SK-N-SH (cell line): ENCODE data around the gene SALL3. TPM values are rescaled to one million over a fixed set of nuclear protein-coding genes. Genes with fewer than 3 reads are reported as not detected.

Source experiments
- CTCF ChIA-PET: fragments of 300-600, 350-600 bp; formaldehyde crosslinking; extraction: SDS; loops from one replicate; lab custom pipeline; 2021; lab: Yijun Ruan, JAX
- POLR2A ChIA-PET: fragments of 350-600 bp; sonication (Branson Sonifier 250); formaldehyde crosslinking; extraction: SDS; loops from one replicate; lab custom pipeline; 2020; ENCODE audit warnings: antibody characterized with exemption, inconsistent platforms; lab: Yijun Ruan, JAX
- DNase-seq: peaks from one replicate; pipeline ENCODE4 v3.0.0; 2012
- H2AFZ ChIP-seq: fragments of 200-600 bp; sonication (generic); 2 replicates; pipeline ENCODE4 v1.8.1; 2016; ENCODE audit warnings: antibody characterized with exemption, mild to moderate bottlenecking, low read depth
- H3F3A ChIP-seq: fragments of 200-600 bp; sonication (generic); replicated peaks from 2 replicates; pipeline ENCODE3; 2016; ENCODE audit warnings: antibody characterized with exemption, mild to moderate bottlenecking; ENCODE audit not compliant: insufficient read depth
- H3K27ac ChIP-seq, 2 experiments: fragments of 200-500 bp in 1 of 2; fragments of 200-600 bp in 1 of 2; sonication (Bioruptor generic) in 1 of 2; sonication (generic), shearing (Covaris generic) in 1 of 2; 2 replicates each; pipeline versions ENCODE4 v1.5.1 to v1.6.1; 2014 to 2016; ENCODE audit warnings: low read depth in 2 of 2, inconsistent platforms in 1 of 2, low read length in 1 of 2, mild to moderate bottlenecking in 1 of 2, mixed read lengths in 1 of 2
- H3K27me3 ChIP-seq: fragments of 200-600 bp; sonication (generic), shearing (Covaris generic); 2 replicates; pipeline ENCODE4 v1.6.1; 2016; ENCODE audit warnings: mixed run types; ENCODE audit not compliant: insufficient read depth
- H3K36me3 ChIP-seq, 2 experiments: fragments of 200-500 bp in 1 of 2; fragments of 200-600 bp in 1 of 2; sonication (Bioruptor generic) in 1 of 2; sonication (generic) in 1 of 2; replicated peaks in 1 of 2; 2 replicates each; pipeline versions ENCODE3 to v1.5.1; 2014 to 2016; ENCODE audit warnings: low read length in 1 of 2, mild to moderate bottlenecking in 1 of 2; ENCODE audit not compliant: insufficient read depth in 2 of 2, control insufficient read depth in 1 of 2
- H3K4me1 ChIP-seq, 2 experiments: fragments of 200-500 bp in 1 of 2; fragments of 200-600 bp in 1 of 2; sonication (Bioruptor generic) in 1 of 2; sonication (generic), shearing (Covaris generic) in 1 of 2; 2 replicates each; pipeline versions ENCODE4 v1.5.1 to v1.6.1; 2014 to 2016; ENCODE audit warnings: low read depth in 1 of 2, low read length in 1 of 2, mixed run types in 1 of 2; ENCODE audit not compliant: insufficient read depth in 2 of 2, control insufficient read depth in 1 of 2
- H3K4me2 ChIP-seq: fragments of 200-600 bp; sonication (generic), shearing (Covaris generic); 2 replicates; pipeline ENCODE4 v1.6.1; 2017; ENCODE audit warnings: mixed run types
- H3K4me3 ChIP-seq, 2 experiments: fragments of 200-500 bp in 1 of 2; fragments of 200-600 bp in 1 of 2; sonication (Bioruptor generic) in 1 of 2; sonication (generic), shearing (Covaris generic) in 1 of 2; 2 replicates each; pipeline versions ENCODE4 v1.5.1 to v1.8.1; 2014 to 2016; ENCODE audit warnings: low read depth in 2 of 2, inconsistent platforms in 1 of 2, low read length in 1 of 2, mild to moderate bottlenecking in 1 of 2, mixed read lengths in 1 of 2, moderate library complexity in 1 of 2
- H3K79me2 ChIP-seq: fragments of 200-600 bp; sonication (generic); 2 replicates; pipeline ENCODE4 v1.8.1; 2017; ENCODE audit warnings: mild to moderate bottlenecking; ENCODE audit not compliant: insufficient read depth
- H3K9ac ChIP-seq: fragments of 200-600 bp; sonication (generic); 2 replicates; pipeline ENCODE4 v1.6.1; 2017; ENCODE audit warnings: mixed run types
- H3K9me2 ChIP-seq: fragments of 200-600 bp; sonication (generic); 2 replicates; pipeline ENCODE4 v1.6.1; 2017; ENCODE audit warnings: mixed run types
- H3K9me3 ChIP-seq: fragments of 200-600 bp; sonication (generic); 2 replicates; pipeline ENCODE4 v1.6.1; 2017; ENCODE audit warnings: mixed run types, mild to moderate bottlenecking, moderate library complexity
- H4K20me1 ChIP-seq: fragments of 200-600 bp; sonication (generic); 2 replicates; pipeline ENCODE4 v1.6.1; 2017; ENCODE audit warnings: mild to moderate bottlenecking, mixed run types; ENCODE audit not compliant: insufficient read depth
- ELF1 ChIP-seq: IDR thresholded peaks from 2 replicates; pipeline ENCODE4 v1.4.0; 2012
- EP300 ChIP-seq, 2 experiments: IDR thresholded peaks; 2 replicates each; pipeline versions ENCODE4 v1.4.0 to v1.6.1; 2012; ENCODE audit warnings: borderline replicate concordance in 1 of 2, low read depth in 1 of 2, low read length in 1 of 2
- FOXJ3 ChIP-seq: sonication (generic); formaldehyde crosslinking; IDR thresholded peaks from 2 replicates; pipeline ENCODE4 v1.5.1; 2020; ENCODE audit warnings: mild to moderate bottlenecking, missing genetic modification reagents
- GATA2 ChIP-seq: sonication (generic); formaldehyde crosslinking; IDR thresholded peaks from 2 replicates; pipeline ENCODE4 v1.5.0; 2020; ENCODE audit warnings: mild to moderate bottlenecking, missing genetic modification reagents
- JUND ChIP-seq: IDR thresholded peaks from 2 replicates; pipeline ENCODE4 v1.4.0; 2012
- MEF2A ChIP-seq: IDR thresholded peaks from 2 replicates; pipeline ENCODE4 v1.4.0; 2012; ENCODE audit warnings: low read depth, borderline replicate concordance
- NFIC ChIP-seq: IDR thresholded peaks from 2 replicates; pipeline ENCODE4 v1.4.0; 2012; ENCODE audit warnings: borderline replicate concordance
- NRF1 ChIP-seq: IDR thresholded peaks from 2 replicates; pipeline ENCODE4 v1.6.1; 2012; ENCODE audit warnings: low read depth, mild to moderate bottlenecking, low read length
- POLR2AphosphoS5 ChIP-seq: IDR thresholded peaks from 2 replicates; pipeline ENCODE4 v1.6.1; 2012; ENCODE audit warnings: low read depth, low read length
- RCOR1 ChIP-seq: fragments of 150-350 bp; IDR thresholded peaks from 2 replicates; pipeline ENCODE4 v1.6.1; 2017; ENCODE audit warnings: antibody characterized with exemption, low read length
- RFX5 ChIP-seq: IDR thresholded peaks from 2 replicates; pipeline ENCODE4 v1.6.1; 2012; ENCODE audit warnings: mild to moderate bottlenecking, improper control_type of control experiment, low read length
- RXRA ChIP-seq: IDR thresholded peaks from 2 replicates; pipeline ENCODE4 v1.4.0; 2012; ENCODE audit warnings: low read depth, mild to moderate bottlenecking, borderline replicate concordance
- SIN3A ChIP-seq: IDR thresholded peaks from 2 replicates; pipeline ENCODE4 v1.6.1; 2012; ENCODE audit warnings: low read depth, mild to moderate bottlenecking, low read length, moderate library complexity, borderline replicate concordance
- TAF1 ChIP-seq: IDR thresholded peaks from 2 replicates; pipeline ENCODE4 v1.6.1; 2012; ENCODE audit warnings: low read depth, mild to moderate bottlenecking, low read length, moderate library complexity, borderline replicate concordance
- TCF12 ChIP-seq: IDR thresholded peaks from 2 replicates; pipeline ENCODE4 v1.4.0; 2012
- YY1 ChIP-seq: IDR thresholded peaks from 2 replicates; pipeline ENCODE4 v1.4.0; 2012; ENCODE audit warnings: low read depth, mild to moderate bottlenecking
- WGBS: methylation state at CpG from one replicate; pipeline ENCODE4 v1.1.6; 2017; ENCODE audit warnings: low lambda C conversion rate; 5-methylcytosine and 5-hydroxymethylcytosine counted together
- polyA plus RNA-seq, 3 experiments: library from polyadenylated mRNA; depleted of rRNA; stranded (reverse); fragments of >200 nt; gene quantifications; 2 replicates each; pipeline ENCODE4 v1.2.3, GENCODE V29; 2012
- TF ChIP-seq, protein P1 (sequence below): fragments of 200-600 bp; sonication (generic); IDR thresholded peaks from 2 replicates; pipeline ENCODE4 v1.6.1; 2017; ENCODE audit warnings: antibody characterized with exemption, mild to moderate bottlenecking, moderate library complexity
- TF ChIP-seq, protein P2 (sequence below): IDR thresholded peaks from 2 replicates; pipeline ENCODE4; 2012
- TF ChIP-seq, protein P3 (sequence below): fragments of 150-350 bp; IDR thresholded peaks from 2 replicates; pipeline ENCODE4 v1.6.1; 2017; ENCODE audit warnings: antibody characterized with exemption, low read length, low read depth, borderline replicate concordance
- TF ChIP-seq, protein P4 (sequence below): IDR thresholded peaks from 2 replicates; pipeline ENCODE4 v1.4.0; 2012; ENCODE audit warnings: low read depth, borderline replicate concordance
- TF ChIP-seq, protein P5 (sequence below): IDR thresholded peaks from 2 replicates; pipeline ENCODE4 v1.4.0; 2012; ENCODE audit warnings: low read depth
- TF ChIP-seq, protein P6 (sequence below): fragments of 150-350 bp; IDR thresholded peaks from 2 replicates; pipeline ENCODE4 v1.6.1; 2016; ENCODE audit warnings: mild to moderate bottlenecking, low read depth, low read length

Gene SALL3
- polyA plus RNA-seq, 1 of the 3 experiments (the other 2 are of a cell fraction): not detected

DNA sequence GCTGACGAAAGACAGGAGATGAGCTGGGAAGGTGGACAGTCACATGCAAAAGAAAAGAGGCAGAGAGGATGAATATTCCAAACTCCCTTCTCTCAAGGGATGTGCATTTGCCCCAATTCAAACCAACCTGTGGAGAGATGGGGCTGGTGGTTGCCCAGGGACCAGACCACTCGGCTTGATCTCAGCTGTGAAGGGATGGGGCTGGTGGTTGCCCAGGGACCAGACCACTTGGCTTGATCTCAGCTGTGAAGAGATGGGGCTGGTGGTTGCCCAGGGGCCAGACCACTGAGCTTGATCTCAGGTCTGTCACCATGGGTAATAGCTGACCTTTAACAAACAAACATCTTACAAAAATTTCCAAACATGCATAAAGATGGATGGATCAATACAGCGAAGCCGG lies 42.5 kb upstream of the SALL3 start (continued):
- TF ChIP-seq, protein P1, sequence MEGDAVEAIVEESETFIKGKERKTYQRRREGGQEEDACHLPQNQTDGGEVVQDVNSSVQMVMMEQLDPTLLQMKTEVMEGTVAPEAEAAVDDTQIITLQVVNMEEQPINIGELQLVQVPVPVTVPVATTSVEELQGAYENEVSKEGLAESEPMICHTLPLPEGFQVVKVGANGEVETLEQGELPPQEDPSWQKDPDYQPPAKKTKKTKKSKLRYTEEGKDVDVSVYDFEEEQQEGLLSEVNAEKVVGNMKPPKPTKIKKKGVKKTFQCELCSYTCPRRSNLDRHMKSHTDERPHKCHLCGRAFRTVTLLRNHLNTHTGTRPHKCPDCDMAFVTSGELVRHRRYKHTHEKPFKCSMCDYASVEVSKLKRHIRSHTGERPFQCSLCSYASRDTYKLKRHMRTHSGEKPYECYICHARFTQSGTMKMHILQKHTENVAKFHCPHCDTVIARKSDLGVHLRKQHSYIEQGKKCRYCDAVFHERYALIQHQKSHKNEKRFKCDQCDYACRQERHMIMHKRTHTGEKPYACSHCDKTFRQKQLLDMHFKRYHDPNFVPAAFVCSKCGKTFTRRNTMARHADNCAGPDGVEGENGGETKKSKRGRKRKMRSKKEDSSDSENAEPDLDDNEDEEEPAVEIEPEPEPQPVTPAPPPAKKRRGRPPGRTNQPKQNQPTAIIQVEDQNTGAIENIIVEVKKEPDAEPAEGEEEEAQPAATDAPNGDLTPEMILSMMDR: no peak
- TF ChIP-seq, protein P2, sequence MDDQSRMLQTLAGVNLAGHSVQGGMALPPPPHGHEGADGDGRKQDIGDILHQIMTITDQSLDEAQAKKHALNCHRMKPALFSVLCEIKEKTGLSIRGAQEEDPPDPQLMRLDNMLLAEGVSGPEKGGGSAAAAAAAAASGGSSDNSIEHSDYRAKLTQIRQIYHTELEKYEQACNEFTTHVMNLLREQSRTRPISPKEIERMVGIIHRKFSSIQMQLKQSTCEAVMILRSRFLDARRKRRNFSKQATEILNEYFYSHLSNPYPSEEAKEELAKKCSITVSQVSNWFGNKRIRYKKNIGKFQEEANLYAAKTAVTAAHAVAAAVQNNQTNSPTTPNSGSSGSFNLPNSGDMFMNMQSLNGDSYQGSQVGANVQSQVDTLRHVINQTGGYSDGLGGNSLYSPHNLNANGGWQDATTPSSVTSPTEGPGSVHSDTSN: no peak
- TF ChIP-seq NFIC (no peak), JUND (no peak), MEF2A (no peak), RCOR1 (no peak), TCF12 (no peak), EP300 (IDR thresholded peaks at IDR 0.05; ENCODE audit: borderline replicate concordance in 1 of 2, low read depth in 1 of 2, low read length in 1 of 2) (no peak)
- TF ChIP-seq, protein P3, sequence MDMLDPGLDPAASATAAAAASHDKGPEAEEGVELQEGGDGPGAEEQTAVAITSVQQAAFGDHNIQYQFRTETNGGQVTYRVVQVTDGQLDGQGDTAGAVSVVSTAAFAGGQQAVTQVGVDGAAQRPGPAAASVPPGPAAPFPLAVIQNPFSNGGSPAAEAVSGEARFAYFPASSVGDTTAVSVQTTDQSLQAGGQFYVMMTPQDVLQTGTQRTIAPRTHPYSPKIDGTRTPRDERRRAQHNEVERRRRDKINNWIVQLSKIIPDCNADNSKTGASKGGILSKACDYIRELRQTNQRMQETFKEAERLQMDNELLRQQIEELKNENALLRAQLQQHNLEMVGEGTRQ: no peak

DNA sequence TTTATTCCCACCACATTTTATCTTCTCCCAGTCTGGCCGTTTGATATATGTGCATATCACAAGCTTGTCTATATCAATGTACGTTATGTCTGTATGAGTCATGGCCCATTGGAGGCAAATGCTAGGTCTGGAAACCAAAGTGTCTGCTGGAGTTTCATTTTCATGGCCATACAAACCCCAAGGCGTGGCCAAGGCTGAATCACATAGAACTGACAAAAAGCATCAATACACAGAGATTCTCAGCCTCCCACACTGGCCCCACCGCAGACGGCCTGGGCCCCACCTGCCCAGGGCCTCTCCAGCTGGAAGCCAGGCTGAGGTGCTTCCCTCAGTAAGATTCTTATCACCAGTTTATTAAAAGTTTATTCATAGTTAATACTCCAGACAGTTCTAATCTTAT lies 40.5 kb upstream of the SALL3 start:
- no peak overlapping the region for H3K9ac ChIP-seq
- ChIA-PET CTCF (no interaction called here), POLR2A (no interaction called here)
- H3F3A ChIP-seq: no peaks in the 10 kb centered on the region
- H3K4me2 ChIP-seq: no peak overlapping the region
- no peak for DNase-seq
- H3K9me2 ChIP-seq: no peaks in the 10 kb centered on the region
- H3K4me3 ChIP-seq: no peak overlapping the region
- H4K20me1 ChIP-seq: no peaks in the 10 kb centered on the region
- TF ChIP-seq SIN3A: no peak
- no peaks in the 10 kb centered on the region for H3K36me3 ChIP-seq
- no peaks in the 10 kb centered on the region for H3K79me2 ChIP-seq
- H2AFZ ChIP-seq: no peak overlapping the region
- no peaks in the 10 kb centered on the region for H3K9me3 ChIP-seq
- WGBS: 4% methylated on average over 5 of the region's 5 CpGs
- H3K4me1 ChIP-seq: no peaks in the 10 kb centered on the region
- H3K27me3 ChIP-seq: peaks cover 64% of the 10 kb centered on the region
- no peak overlapping the region for H3K27ac ChIP-seq

DNA sequence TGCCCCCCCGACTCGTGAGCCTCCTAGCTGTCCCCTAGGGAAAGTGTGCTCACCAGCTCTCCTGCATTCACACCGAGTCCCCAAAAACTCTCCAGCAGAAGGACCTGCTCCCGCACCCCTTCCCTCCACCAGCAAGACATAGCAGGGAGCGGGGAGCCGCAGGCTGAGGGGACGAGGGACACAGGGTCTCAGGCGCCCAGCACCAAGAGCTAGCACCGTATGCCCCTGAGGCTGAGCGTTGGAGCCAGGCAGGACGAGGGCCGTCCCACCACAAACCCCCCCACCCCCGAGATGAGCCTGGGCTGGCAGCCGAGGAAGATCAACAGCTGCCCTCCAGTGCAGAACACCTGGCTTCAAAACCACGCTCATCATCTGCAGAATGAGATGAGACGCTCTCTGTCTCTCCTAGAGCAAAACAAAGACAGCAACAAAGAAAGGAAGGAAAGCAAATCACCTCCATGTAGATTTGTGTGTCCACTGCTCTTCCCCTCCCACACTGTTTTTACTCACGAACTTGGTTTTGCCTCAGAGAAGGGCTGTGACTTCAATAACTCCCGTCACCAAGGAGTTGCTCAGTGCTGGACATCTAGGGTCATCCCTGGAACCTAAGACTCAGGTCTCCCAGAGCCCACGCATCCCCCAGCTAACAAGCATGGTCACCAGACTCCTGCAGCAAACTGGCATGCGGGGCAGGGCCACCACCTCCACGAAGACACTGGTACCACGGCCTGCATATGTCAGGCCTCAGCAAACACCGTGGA lies 39.7 kb upstream of the SALL3 start:
- no peak for DNase-seq
- Histone ChIP-seq H3K27me3 (peaks cover 61% of the 10 kb centered on the region), H3K4me3 (no peak overlapping the region), H3K9ac (no peak overlapping the region), H3K27ac (no peak overlapping the region), H2AFZ (no peak overlapping the region), H3K79me2 (no peaks in the 10 kb centered on the region), H3F3A (no peaks in the 10 kb centered on the region), H3K4me1 (no peaks in the 10 kb centered on the region), H3K36me3 (no peaks in the 10 kb centered on the region), H3K9me2 (no peaks in the 10 kb centered on the region), H3K4me2 (no peak overlapping the region), H4K20me1 (no peaks in the 10 kb centered on the region), H3K9me3 (no peaks in the 10 kb centered on the region)
- ChIA-PET POLR2A (no interaction called here), CTCF (no interaction called here)
- WGBS: 8% methylated on average over 9 of the region's 23 CpGs
- TF ChIP-seq, protein P4, sequence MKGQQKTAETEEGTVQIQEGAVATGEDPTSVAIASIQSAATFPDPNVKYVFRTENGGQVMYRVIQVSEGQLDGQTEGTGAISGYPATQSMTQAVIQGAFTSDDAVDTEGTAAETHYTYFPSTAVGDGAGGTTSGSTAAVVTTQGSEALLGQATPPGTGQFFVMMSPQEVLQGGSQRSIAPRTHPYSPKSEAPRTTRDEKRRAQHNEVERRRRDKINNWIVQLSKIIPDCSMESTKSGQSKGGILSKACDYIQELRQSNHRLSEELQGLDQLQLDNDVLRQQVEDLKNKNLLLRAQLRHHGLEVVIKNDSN: no peak
- no peak for TF ChIP-seq POLR2AphosphoS5
- TF ChIP-seq FOXJ3: no peak
- TF ChIP-seq NRF1: no peak
- TF ChIP-seq TAF1: no peak
- TF ChIP-seq ELF1: no peak
- no peak for TF ChIP-seq MEF2A
- TF ChIP-seq RCOR1: no peak
- TF ChIP-seq, protein P5, sequence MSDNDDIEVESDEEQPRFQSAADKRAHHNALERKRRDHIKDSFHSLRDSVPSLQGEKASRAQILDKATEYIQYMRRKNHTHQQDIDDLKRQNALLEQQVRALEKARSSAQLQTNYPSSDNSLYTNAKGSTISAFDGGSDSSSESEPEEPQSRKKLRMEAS: no peak
- TF ChIP-seq RFX5: no peak
- no peak for TF ChIP-seq RXRA
- no peak for TF ChIP-seq GATA2
- no peak for TF ChIP-seq YY1
- TF ChIP-seq, protein P6, sequence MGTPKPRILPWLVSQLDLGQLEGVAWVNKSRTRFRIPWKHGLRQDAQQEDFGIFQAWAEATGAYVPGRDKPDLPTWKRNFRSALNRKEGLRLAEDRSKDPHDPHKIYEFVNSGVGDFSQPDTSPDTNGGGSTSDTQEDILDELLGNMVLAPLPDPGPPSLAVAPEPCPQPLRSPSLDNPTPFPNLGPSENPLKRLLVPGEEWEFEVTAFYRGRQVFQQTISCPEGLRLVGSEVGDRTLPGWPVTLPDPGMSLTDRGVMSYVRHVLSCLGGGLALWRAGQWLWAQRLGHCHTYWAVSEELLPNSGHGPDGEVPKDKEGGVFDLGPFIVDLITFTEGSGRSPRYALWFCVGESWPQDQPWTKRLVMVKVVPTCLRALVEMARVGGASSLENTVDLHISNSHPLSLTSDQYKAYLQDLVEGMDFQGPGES: no peak
